Measurements from ENCODE around the gene TPM1. TPM values are rescaled to one million over a fixed set of nuclear protein-coding genes. Genes with fewer than 3 reads are reported as not detected.

TPM1 gene
- total RNA-seq, 4 donors from 2014 or later, result 116 to 307 (median 226) TPM

GRCh38 chr15:63050731-63051155 lies 8.2 kb downstream of the TPM1 start:
- TF ChIP-seq POLR2A (IDR thresholded peaks at IDR 0.05) (no peak), CTCF (IDR thresholded peaks at IDR 0.05) (no peak)
- peaks cover 49 to 67% of the 10 kb centered on the region in 2 donors for H3K4me1 ChIP-seq
- H3K27ac ChIP-seq, result peak overlapping the region; percentile 66 to 95 (median 92)
- no peaks in the 10 kb centered on the region for H3K27me3 ChIP-seq
- no peaks in the 10 kb centered on the region for H3K9me3 ChIP-seq
- H3K4me3 ChIP-seq (replicated peaks in 1 of 3), result no peak overlapping the region
- no peaks in the 10 kb centered on the region for H3K36me3 ChIP-seq
- intact Hi-C loops (cut with DNase I), result no loop called here
- no peak for DNase-seq

- H3K4me3 ChIP-seq (replicated peaks in 1 of 3), result no peak overlapping the region
- H3K4me1 ChIP-seq, result peaks cover 53 to 72% of the 10 kb centered on the region in 2 donors
- no peak for DNase-seq
- H3K27ac ChIP-seq, result peak overlapping the region; percentile 66 to 95 (median 92)
- H3K27me3 ChIP-seq, result no peaks in the 10 kb centered on the region
- no peaks in the 10 kb centered on the region for H3K9me3 ChIP-seq
- H3K36me3 ChIP-seq, result no peaks in the 10 kb centered on the region
- WGBS, 2 donors, result 60 to 70% methylated on average over 5 of the region's 5 CpGs
- intact Hi-C loops (cut with DNase I), result no loop called here
- TF ChIP-seq POLR2A (IDR thresholded peaks at IDR 0.05) (no peak), CTCF (IDR thresholded peaks at IDR 0.05) (no peak)
Observed at GRCh38 chr15:63051156-63052066, 8.9 kb downstream of the TPM1 start.

- Histone ChIP-seq H3K9me3 (no peaks in the 10 kb centered on the region), H3K27me3 (no peaks in the 10 kb centered on the region), H3K27ac (peak overlapping the region; percentile 37 to 95 (median 92)), H3K4me1 (peaks cover 53 to 76% of the 10 kb centered on the region in 2 donors), H3K36me3 (no peaks in the 10 kb centered on the region), H3K4me3 (replicated peaks in 1 of 3) (no peak overlapping the region)
- no peak for DNase-seq
- 88 to 89% methylated on average over 10 of the region's 10 CpGs for WGBS, 2 donors
- intact Hi-C loops (cut with DNase I), result no loop called here
- TF ChIP-seq POLR2A (IDR thresholded peaks at IDR 0.05) (no peak), CTCF (IDR thresholded peaks at IDR 0.05) (no peak)
Observed at GRCh38 chr15:63052077-63052841, 9.7 kb downstream of the TPM1 start.

GRCh38 chr15:63052961-63053698 lies 10.6 kb downstream of the TPM1 start:
- no peaks in the 10 kb centered on the region for H3K9me3 ChIP-seq
- no peak overlapping the region for H3K4me3 ChIP-seq (replicated peaks in 1 of 3)
- no peaks in the 10 kb centered on the region for H3K27me3 ChIP-seq
- peaks cover 6 to 8% of the 10 kb centered on the region in 2 donors for H3K36me3 ChIP-seq
- TF ChIP-seq CTCF (IDR thresholded peaks at IDR 0.05) (no peak), POLR2A (IDR thresholded peaks at IDR 0.05) (no peak)
- 59 to 67% methylated on average over 7 of the region's 7 CpGs for WGBS, 2 donors
- DNase-seq, result peak in 1 of 2 donors; percentile 30
- peaks cover 53 to 70% of the 10 kb centered on the region in 2 donors for H3K4me1 ChIP-seq
- intact Hi-C loops (cut with DNase I), result no loop called here
- H3K27ac ChIP-seq, result peak overlapping the region; percentile 37 to 95 (median 92)
